OCI-LY3 (cell line): ENCODE data around the gene REEP1.

Experiments used
- CTCF ChIP-seq: fragments of 200-600, 300-600 bp; sonication (generic); IDR thresholded peaks from 2 replicates; pipeline ENCODE4 v1.5.1; 2014; ENCODE audit warnings: antibody characterized with exemption, low read length, low read depth
- EZH2phosphoT487 ChIP-seq: fragments of 200-600 bp; shearing (Covaris generic); IDR thresholded peaks from 2 replicates; pipeline ENCODE4 v1.6.1; 2018; ENCODE audit warnings: antibody characterized with exemption, mixed run types, low read depth

- TF ChIP-seq CTCF (peak; percentile 73), EZH2phosphoT487 (no peak)
Observed at GRCh38 chr2:86297382-86298147, 39.9 kb downstream of the REEP1 start.
